Subcutaneous adipose tissue (tissue), 4 donors: Measurements from ENCODE around the gene TMEM184B. TPM values are rescaled to one million over a fixed set of nuclear protein-coding genes. Genes with fewer than 3 reads are reported as not detected.

ENCODE experiments used
- total RNA-seq, 4 donors: library from RNA; depleted of rRNA; stranded (reverse); fragments of >200 nt; gene quantifications; one replicate each; pipeline ENCODE4 v1.1.0, GENCODE V29; 2016
- TF ChIP-seq, protein P1 (sequence below): fragments of 450-650 bp; IDR thresholded peaks from one replicate; pipeline ENCODE4 v1.5.1; 2016; ENCODE audit warnings: low read depth, mild to moderate bottlenecking, control low read depth, antibody characterized with exemption, moderate library complexity

The TMEM184B gene
- total RNA-seq, 4 donors from 2014 or later = 23.6 to 105 (median 41.4) TPM

DNA sequence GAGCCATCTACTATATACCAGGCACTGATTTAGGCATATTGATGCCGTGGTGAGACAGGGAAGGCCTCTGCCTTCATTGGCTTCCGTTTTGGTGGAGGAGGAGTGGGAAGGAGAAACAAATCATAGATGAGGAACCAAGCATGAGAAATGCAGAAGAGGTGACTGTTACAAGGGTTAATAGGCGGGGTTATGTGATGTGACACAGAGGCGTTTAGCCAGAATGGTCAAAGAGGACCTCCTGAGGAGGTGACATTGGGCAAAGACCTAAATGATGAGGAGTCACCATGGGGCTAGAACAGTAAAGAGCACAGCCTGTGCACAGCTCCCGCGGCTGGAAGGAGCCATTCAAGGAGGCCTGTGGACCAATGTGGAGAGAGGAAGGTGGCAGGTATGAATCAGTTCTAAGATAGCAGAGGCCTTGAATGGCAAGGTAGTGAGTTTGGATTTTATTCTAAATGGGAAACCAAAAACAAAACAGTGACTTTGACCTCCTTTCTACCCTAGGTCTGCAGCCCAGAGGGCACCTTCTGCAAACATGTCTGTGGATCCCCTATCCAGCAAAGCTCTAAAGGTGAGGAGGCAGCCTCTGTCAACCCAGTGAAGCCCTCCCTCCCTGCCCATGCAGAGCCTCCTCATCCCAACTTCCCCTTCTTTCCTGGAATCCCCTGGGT lies 59.4 kb downstream of the TMEM184B start:
- TF ChIP-seq, protein P1, sequence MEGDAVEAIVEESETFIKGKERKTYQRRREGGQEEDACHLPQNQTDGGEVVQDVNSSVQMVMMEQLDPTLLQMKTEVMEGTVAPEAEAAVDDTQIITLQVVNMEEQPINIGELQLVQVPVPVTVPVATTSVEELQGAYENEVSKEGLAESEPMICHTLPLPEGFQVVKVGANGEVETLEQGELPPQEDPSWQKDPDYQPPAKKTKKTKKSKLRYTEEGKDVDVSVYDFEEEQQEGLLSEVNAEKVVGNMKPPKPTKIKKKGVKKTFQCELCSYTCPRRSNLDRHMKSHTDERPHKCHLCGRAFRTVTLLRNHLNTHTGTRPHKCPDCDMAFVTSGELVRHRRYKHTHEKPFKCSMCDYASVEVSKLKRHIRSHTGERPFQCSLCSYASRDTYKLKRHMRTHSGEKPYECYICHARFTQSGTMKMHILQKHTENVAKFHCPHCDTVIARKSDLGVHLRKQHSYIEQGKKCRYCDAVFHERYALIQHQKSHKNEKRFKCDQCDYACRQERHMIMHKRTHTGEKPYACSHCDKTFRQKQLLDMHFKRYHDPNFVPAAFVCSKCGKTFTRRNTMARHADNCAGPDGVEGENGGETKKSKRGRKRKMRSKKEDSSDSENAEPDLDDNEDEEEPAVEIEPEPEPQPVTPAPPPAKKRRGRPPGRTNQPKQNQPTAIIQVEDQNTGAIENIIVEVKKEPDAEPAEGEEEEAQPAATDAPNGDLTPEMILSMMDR = no peak

DNA sequence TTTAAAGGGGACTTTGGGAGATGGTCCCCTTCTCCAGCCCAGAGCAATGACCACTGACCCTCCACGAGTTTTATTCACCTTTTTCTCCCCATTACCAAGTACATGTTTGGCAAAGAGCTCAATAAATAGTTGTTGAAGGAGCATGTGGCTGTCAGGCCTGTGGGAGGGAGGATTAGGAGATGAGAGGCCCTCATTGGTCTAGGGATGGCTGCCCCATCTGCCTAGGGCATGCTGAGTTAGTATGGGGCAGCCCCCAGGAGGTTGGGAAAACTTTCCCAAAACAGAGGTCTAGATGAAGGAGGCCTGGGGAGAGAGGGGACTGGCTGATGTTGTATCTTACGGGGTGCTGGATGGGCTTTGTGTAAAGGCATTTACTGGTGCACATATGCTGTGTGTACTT lies 60.4 kb downstream of the TMEM184B start:
- TF ChIP-seq, protein P1 = no peak

DNA sequence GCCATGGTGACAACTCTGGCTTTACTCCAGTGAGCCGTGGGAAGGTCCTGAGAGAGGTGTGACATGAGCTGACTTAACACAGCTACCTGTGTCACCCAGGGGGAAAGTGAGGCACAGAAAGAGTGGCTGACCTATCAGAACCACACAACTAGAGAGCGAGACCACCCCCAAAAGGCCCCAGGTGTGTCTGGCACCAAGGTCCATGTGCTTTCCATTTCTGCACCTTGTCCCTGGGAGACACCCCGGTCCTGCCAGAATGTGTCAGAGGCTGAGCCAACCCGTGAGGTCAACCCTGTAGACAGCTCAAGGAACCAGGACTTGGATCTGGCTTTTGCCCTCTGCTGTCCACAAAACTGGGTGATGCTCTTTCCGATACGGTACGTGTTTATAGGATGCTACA lies 61.3 kb downstream of the TMEM184B start:
- TF ChIP-seq, protein P1 = no peak

DNA sequence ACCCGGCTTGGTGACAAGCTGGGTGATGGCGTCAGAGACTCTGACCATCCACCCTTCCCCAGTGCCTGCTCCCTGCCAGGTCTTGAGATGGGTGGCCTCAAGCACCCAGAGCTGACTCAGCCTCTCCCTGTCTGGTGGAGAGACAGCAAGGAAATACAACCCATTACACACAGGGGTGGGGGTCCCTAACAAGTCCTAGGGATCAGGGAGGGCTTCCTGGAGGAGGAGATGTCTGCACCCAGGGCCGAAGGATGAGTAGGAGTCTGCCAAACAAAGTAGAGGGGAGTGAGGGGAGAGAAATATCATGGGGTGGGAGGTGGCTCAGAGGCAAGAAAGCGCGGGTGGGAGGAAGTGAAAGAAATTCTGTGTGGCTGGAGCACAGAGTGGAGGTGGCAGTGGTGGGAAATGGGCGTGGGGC lies 64.2 kb downstream of the TMEM184B start:
- TF ChIP-seq, protein P1 = no peak

DNA sequence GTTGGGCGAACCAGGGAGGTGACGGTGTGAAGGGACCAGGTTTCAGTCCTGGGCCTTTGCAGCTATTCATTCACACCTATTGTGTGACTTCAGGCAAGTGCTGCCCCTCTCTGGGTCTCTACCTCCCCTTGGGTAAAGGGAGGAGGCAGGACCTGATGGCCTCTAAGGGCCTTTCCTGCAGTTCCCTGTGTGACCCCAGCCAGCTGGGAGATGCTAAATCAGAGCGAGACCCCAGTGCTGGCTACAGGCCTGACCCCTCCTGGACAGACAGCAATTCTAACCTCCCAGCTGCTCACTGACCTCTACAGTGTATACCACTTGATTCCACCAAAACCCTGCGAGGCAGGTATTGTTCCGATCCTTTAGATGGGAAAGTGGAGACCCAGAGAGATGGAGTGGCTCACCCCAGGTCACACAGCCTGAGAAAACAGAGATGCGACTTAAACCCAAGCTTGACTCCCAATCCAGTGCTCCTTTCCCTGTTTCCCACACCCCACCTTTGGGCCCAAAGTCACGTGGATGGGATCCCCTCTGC lies 64.8 kb downstream of the TMEM184B start:
- TF ChIP-seq, protein P1 = no peak

DNA sequence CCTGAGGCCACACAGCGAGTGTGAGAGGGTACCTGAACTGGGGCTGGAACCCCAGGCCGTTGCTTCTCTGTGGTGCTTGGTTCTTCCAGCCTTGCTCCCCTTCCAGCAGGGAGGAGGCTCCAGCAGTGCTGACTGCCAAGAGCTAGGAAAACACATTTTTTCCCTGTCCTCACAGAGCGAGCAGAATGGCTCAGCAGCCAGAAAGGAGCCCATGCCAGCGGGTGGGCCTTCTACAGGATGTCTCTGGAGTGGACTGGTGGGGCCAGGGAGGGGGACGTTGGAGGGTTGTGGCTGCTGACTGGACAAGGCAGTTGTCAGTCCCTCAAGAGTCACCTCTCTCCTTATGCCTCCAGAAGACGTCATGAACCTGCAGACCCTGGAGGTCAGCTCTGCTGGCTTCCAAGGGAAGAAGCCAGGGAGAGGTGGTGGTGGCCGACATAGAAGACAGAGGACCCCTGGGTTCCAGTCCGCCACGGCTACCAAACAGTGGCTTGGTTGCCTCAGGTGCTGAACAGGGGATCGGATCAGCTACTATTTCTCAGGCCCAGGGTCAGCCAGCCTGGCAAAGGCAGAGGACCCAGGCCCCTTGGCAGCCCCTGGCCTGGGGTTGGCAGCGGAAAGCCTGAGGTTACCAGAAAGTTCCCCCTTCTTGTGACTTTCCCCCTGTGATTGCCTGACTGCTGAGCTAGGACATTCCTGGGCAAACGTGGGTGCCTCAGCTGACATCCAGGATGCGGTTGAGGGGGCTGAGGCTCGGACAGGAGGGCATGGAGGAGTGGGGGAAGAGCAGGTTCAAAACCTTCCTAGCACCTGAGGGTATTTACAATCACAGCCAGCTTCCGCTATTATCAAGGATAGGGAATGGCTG lies 67.3 kb downstream of the TMEM184B start:
- TF ChIP-seq, protein P1 = no peak

DNA sequence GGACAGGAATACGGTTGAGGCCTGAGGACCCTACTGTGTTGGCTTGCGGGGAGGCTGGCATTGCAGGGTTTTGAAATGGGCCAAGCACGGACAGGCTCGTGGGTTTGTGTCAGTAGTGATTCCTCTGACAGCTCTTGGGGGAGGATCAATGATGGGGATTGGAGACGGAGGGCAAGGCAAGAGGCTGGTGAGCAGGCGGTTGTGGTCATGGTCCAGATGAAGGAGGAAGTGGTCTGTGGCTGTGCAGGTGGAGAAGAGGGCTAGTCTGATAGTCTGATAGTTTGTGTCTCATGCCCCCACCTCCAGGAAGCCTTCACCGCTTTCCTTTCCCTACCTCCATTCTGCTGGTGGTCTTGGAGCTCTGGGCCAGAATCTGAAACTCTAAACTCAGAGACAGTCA lies 68.0 kb downstream of the TMEM184B start:
- TF ChIP-seq, protein P1 = no peak
